GM18873 (cell line): ENCODE results near the gene TSHR.
"Not testable (repeated sequence)": the region's sequence is repeated elsewhere in the genome, so short reads cannot be mapped to it uniquely, and the experiment has no call there.

Experiments used
- ATAC-seq: cut with Tn5 transposase; IDR thresholded peaks from one replicate; pipeline ENCODE4 v1.9.1; 2021; ENCODE audit warnings: mild to moderate bottlenecking, moderate library complexity, moderate number of reproducible peaks; ENCODE audit not compliant: unreplicated experiment, low FRiP score

The TSHR gene

GRCh38 chr14:80988735-80989429, 33.5 kb downstream of the TSHR start:
- no peak for ATAC-seq

- no peak for ATAC-seq
These were observed 37.2 kb downstream of the TSHR start for GRCh38 chr14:80992580-80992979.

GRCh38 chr14:80996049-80996901, 40.9 kb downstream of the TSHR start:
- ATAC-seq = no peak

- ATAC-seq = no peak
These were observed 46.0 kb downstream of the TSHR start for GRCh38 chr14:81001447-81001846.

- no peak for ATAC-seq
These were observed 49.2 kb downstream of the TSHR start for GRCh38 chr14:81004575-81004974.

GRCh38 chr14:81005540-81006228, 50.3 kb downstream of the TSHR start:
- no peak for ATAC-seq

GRCh38 chr14:81006266-81006665, 50.8 kb downstream of the TSHR start:
- ATAC-seq = no peak

- no peak for ATAC-seq
These were observed 51.7 kb downstream of the TSHR start for GRCh38 chr14:81007131-81007530.

- no peak for ATAC-seq
These were observed 53.9 kb downstream of the TSHR start for GRCh38 chr14:81009346-81009745.

- ATAC-seq = no peak
These were observed 62.8 kb downstream of the TSHR start for GRCh38 chr14:81018251-81018650.

- ATAC-seq = no peak
These were observed 63.3 kb downstream of the TSHR start for GRCh38 chr14:81018684-81019083.

GRCh38 chr14:81019113-81019512, 63.7 kb downstream of the TSHR start:
- not testable (repeated sequence) for ATAC-seq

GRCh38 chr14:81023095-81023710, 67.8 kb downstream of the TSHR start:
- ATAC-seq = no peak

GRCh38 chr14:81028461-81028860, 73.0 kb downstream of the TSHR start:
- no peak for ATAC-seq

- ATAC-seq = no peak
These were observed 76.1 kb downstream of the TSHR start for GRCh38 chr14:81031488-81031887.

- no peak for ATAC-seq
These were observed 78.3 kb downstream of the TSHR start for GRCh38 chr14:81033698-81034240.

GRCh38 chr14:81042438-81042837, 87.0 kb downstream of the TSHR start:
- no peak for ATAC-seq

GRCh38 chr14:81051547-81051946, 96.1 kb downstream of the TSHR start:
- ATAC-seq = no peak

- not testable (repeated sequence) for ATAC-seq
These were observed 98.6 kb downstream of the TSHR start for GRCh38 chr14:81054057-81054456.

GRCh38 chr14:81055971-81056370, 100.5 kb downstream of the TSHR start:
- ATAC-seq = no peak
